HCEC 1CT (cell line): ENCODE results near the gene RTP3.

ENCODE experiments used
- DNase-seq: peaks from one replicate; pipeline ENCODE4 v3.0.0-alpha.2; 2017

Gene RTP3

DNA sequence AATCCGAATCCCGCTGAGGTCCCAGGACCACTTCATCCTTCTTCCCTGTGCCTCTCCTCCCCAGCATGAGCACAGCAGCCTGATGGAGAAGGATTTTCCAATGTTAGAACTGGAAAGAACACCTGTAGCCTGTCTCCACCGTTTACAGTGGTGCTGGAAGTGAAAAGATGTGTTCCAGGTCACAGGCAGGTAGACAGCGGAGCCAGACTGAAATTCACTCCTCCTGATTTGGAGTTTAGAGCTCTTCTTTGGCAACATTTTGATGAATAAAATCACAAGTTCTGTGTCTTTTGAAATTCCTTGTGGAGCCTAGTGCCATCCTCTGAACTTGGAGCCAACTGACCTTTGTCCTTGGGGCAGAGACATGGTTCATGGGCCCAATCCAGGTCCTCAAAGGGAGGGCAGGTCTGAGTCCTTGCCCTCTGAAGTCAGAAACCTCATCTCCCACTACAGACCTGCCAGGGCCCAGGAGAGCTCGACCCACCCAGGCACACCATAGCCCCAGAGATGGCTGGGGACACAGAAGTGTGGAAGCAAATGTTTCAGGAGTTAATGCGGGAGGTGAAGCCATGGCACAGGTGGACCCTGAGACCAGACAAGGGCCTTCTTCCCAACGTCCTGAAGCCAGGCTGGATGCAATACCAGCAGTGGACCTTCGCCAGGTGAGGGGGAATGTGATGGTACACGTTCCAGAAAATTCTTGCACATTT lies at the start of gene RTP3:
RTP3 (plus strand) TSS at position 421 of the 710 bp plus-strand sequence; CDS start at position 508, 87 bp downstream.
- DNase-seq: no peak

GRCh38 chr3:46448721-46449120 lies 49.1 kb upstream of the RTP3 start:
- DNase-seq: no peak

DNA sequence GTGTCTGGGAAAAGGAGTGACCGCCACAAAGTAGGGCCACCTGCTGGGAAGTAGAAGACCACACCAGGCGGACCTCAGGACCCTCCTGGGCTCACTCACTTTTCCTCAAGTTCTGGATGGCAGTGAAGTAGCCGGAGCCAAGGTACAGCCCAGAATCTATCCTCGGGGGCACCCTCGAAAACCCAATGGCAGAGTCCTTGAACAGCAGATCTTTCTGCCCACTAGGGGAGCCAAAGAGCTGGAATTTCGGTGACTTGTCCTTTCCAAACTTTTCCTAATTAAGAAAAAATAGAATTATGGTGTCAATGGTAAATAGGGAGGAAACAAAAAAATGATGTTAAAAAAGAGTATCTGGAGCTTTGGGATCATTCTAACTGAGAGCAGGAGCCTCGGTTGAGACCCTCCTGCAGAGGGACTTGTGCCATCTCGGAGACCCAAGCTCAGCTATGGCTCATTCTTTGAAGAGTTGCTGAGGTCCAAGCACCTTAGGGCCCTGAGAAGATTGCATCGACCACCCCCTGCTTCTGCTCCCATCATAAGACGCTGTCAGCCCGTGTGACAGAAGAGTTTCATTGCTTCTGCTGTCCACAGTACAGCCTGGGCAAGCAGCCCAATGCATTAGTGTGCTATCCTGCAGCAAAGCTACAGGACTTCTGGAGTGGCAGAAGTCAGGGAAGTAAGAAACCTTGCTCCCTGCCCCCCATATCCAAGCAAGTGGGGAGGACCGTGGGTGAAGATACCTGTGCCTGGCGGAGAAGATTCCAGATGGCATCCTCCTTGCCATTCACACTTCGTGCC lies 47.8 kb upstream of the RTP3 start:
- DNase-seq: peak; percentile 23

- no peak for DNase-seq
Measured at GRCh38 chr3:46453526-46454208, 44.1 kb upstream of the RTP3 start.

GRCh38 chr3:46454209-46454595 lies 43.6 kb upstream of the RTP3 start:
- DNase-seq: no peak

GRCh38 chr3:46454606-46455005 lies 43.2 kb upstream of the RTP3 start:
- no peak for DNase-seq

- DNase-seq: no peak
Measured at GRCh38 chr3:46455231-46456115, 42.3 kb upstream of the RTP3 start.

- DNase-seq: no peak
Measured at GRCh38 chr3:46456118-46456517, 41.7 kb upstream of the RTP3 start.

- DNase-seq: no peak
Measured at GRCh38 chr3:46460051-46460450, 37.7 kb upstream of the RTP3 start.

DNA sequence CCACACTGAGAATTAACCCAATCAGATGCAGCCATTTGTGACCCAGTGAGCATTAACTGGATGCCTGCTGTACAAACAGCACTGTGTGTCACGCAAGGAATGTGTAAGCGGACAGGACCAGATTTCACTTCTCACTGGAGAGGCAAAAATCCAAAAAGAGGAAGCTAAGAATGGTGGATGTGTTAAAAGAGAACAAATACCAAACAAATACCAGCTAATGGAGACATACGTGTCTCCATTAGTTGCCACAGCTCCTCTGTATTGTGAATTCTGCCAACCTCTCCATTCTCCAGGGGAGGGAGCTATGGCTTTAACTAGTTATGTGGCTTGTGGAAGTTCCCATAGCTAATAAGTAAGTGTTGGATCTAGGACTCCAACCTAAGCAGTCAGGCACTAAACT lies 35.7 kb upstream of the RTP3 start:
- DNase-seq: peak; percentile 54

DNA sequence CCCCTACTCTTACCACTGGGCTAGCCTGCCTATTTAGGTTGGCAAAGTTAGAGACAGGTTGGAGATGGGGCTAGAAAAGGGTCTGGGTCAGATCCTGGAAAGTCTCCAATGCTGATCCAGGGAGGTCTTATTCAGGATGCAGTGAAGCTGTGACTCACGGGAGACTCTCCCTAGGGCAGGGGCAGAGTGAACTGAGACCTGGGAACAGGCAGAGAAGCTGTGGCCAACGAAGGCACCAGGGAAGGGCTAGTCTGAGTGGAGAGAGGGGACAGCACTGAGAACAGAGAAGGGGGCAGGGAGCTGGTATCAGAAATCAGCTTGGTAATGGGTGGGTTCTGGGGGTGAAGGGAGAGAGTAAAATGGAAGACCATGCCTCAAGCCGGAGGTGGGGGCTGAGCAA lies 35.3 kb upstream of the RTP3 start:
- no peak for DNase-seq

DNA sequence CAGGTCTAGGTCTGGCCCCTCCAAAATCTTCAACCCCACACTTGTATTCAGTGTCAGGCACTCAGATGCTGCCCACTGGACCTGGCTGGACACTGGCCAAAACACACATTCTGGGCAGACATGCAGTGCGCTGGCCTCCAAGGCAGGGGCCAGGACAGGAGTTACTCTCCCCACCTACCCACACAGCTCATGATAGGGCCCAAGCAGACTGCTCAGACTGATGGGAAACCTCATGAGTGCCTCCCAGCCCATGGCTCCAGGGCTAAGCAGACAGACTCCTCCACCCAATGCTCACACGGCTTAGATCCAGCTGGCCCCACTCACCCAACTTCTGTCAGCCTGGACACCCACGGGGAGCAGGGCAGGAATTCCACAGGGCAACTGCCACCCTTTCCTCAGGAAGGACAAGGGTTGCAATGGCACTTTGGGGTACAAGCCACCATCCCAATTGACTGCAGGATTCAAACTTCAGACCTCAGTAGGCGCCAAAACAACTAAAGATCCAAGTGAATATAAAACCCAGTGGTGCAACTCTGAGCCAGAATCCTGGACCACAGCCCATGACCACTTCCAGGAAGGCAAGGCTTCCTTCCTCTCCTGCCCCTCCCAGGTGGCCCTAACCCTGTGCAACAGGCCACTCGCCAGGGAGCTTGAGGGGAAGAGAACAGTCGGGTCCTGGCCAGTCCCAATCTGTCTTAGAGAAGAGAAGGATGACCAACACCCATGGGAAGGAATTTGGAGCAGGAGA lies 34.5 kb upstream of the RTP3 start:
- no peak for DNase-seq

- DNase-seq: no peak
Measured at GRCh38 chr3:46463868-46464241, 33.9 kb upstream of the RTP3 start.

GRCh38 chr3:46464326-46465195 lies 33.2 kb upstream of the RTP3 start, which contains the start of gene LTF:
Gene LTF (minus strand): TSS chr3:46464905. CDS start chr3:46464867, 38 bp downstream.
- no peak for DNase-seq

DNA sequence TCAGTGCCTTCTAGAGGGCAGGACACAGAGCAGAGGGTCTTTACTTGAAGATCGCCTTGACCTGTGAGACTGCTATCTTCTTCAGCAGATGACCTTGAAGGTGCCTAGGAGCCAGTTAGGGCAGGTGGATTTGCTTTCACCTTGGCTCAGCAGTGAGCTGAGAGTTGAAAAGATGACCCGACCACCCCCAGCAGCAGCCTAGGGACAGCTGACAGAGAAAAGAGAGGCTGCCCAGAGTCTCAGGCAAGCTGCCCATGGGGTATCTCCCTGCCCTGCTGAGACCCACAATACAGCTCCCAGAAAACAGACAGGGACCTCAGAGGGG lies 32.6 kb upstream of the RTP3 start:
- DNase-seq: no peak

DNA sequence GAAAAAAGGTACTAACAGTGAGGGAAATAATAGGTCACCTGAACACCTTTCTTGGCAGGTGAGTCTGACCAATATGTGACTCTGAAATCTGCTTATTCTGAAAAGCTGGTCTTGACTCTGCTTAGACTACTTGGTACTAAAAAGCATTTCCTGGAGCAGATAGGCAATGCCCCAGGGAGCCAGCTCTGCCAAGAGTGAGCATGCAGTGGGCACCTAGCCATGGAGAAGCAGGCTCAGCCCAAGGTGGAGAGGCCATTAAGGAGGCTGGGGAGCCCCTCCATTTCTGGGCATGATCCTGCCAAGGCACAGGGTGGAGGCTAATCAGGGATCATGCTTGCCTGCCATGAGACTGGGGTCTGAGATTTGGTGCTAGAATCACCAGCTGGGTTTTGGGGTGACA lies 31.5 kb upstream of the RTP3 start:
- no peak for DNase-seq

DNA sequence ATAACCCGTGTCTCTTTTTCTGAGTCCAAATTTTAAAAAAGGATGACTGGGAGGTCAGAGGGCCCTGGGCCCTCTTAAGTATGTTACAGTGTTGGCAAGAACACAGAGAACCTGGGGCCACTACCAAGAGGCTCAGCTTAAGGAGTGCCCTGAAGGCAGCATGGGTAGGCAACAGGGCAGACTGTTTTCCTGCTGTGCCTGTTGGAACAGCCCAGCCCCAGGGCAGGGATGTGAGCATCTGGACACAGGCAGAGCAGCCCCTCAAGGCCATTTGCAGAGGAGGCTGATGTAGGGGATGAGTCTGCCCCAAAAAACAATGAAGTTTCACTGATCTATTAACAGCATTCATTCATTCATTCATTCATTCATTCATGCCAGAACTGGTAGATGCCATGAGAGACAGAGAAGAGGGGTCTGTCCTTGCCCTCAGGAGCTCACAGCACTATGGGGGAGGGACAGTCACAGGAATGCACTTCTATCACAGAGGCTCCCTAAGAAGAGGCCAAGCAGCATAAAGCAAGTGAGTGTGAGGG lies 30.8 kb upstream of the RTP3 start:
- DNase-seq: no peak

GRCh38 chr3:46467562-46467961 lies 30.2 kb upstream of the RTP3 start:
- no peak for DNase-seq

DNA sequence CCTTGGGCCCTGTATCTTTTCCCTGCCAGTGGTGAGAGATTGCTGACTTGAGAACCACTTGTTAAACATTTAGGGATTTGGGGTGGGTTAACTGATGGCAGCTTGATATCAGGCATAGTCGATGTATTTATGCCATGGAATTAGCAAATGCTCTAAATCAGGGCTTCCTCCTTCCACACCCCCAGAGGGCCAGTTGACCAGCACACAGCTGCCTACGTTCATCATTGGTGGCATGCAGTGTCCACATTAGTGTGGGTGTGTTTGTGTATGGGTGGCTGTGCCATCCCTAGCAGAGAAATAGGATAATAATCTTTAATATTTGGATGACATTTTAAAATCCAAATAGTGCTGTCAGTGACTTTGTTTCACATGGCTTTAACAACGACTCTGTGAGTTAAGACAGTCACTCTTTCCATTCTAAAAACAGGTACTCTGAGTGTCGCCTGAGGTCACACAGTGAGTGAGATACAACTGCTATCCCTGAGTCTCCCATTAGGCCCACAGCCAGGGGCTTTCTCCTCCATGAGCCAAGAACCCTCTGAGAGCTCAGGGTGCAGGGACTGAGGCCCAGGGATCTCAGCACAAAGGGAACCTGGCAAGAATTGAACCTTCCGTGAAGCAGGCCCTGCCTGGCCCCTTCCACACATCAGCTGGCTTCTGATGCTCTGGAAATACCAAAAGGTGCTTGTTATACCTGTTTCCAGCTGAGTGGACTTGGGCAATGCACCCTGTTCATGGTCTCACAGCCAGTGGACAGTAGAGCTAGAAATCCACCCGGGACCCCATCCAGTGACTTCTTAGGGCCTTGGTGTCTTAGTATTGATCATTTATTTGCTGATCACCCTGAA lies 28.8 kb upstream of the RTP3 start:
- DNase-seq: no peak
